Ovary (tissue), 3 donors: ENCODE results near the gene LIPG.

Source experiments
- EP300 ChIP-seq: sonication (generic); formaldehyde crosslinking; IDR thresholded peaks from one replicate; pipeline ENCODE4 v1.6.1; 2017; ENCODE audit warnings: antibody characterized with exemption
- POLR2A ChIP-seq: fragments of 450-650 bp; IDR thresholded peaks from one replicate; pipeline ENCODE4 v1.6.1; 2017; ENCODE audit warnings: antibody characterized with exemption, mild to moderate bottlenecking, moderate library complexity
- TF ChIP-seq, protein P1 (sequence below), 3 donors: fragments of 450-650 bp in 2 of 3; fragments of 200-600 bp in 1 of 3; IDR thresholded peaks; one replicate each; pipeline versions ENCODE4 v1.5.1 to v1.8.0; 2016 to 2022; ENCODE audit warnings: antibody characterized with exemption in 3 of 3, mild to moderate bottlenecking in 1 of 3
- donor health status: DM: no; HTN: no; CAD: no.

DNA sequence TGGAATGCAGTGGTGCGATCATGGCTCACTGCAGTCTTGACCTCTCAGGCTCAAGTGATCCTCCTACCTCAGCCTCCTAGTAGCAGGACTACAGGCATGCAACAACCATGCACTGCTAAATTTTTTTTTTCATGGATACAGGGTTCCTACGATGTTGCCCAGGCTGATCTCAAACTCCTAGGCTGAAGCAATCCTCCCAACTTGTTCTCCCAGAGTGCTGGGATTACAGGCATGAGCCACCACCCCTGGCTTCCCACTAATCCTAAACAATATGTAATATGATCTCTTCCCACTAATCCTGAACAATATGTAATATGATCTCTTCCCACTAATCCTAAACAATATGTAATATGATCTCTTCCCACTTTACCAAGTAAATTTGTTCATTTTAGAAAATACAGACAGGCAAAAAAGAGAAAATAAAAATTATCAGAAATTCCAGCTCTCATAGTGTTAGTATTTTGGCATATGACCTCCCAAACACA lies 41.2 kb upstream of the LIPG start:
- TF ChIP-seq, protein P1, sequence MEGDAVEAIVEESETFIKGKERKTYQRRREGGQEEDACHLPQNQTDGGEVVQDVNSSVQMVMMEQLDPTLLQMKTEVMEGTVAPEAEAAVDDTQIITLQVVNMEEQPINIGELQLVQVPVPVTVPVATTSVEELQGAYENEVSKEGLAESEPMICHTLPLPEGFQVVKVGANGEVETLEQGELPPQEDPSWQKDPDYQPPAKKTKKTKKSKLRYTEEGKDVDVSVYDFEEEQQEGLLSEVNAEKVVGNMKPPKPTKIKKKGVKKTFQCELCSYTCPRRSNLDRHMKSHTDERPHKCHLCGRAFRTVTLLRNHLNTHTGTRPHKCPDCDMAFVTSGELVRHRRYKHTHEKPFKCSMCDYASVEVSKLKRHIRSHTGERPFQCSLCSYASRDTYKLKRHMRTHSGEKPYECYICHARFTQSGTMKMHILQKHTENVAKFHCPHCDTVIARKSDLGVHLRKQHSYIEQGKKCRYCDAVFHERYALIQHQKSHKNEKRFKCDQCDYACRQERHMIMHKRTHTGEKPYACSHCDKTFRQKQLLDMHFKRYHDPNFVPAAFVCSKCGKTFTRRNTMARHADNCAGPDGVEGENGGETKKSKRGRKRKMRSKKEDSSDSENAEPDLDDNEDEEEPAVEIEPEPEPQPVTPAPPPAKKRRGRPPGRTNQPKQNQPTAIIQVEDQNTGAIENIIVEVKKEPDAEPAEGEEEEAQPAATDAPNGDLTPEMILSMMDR (IDR thresholded peaks at IDR 0.05), result no peak
- TF ChIP-seq POLR2A (no peak), EP300 (no peak)
